Activated naive CD4-positive, alpha-beta T cell treated with anti-CD3 and anti-CD28 coated beads, Interleukin-2, amount 10 ng/mL, durations not matched to agents 7 days and 5 days (primary cell): Measurements from ENCODE around the gene TMEFF1.

Experiments used
- CTCF ChIA-PET: fragments of 350-600 bp; sonication (Branson Sonifier 250); formaldehyde crosslinking; loops from one replicate; lab custom pipeline; 2021; ENCODE audit warnings: antibody characterized with exemption; lab: Charles Lee
- DNase-seq: peaks from one replicate; pipeline ENCODE4 v3.0.0-alpha.2; 2020
- H3K27ac Mint-ChIP-seq: one replicate; pipeline ENCODE4 v1.8.0; 2021; ENCODE audit warnings: mild to moderate bottlenecking, moderate library complexity, mixed read lengths
- H3K27me3 Mint-ChIP-seq: one replicate; pipeline ENCODE4 v1.8.0; 2021; ENCODE audit warnings: mild to moderate bottlenecking, mixed read lengths
- H3K36me3 Mint-ChIP-seq: one replicate; pipeline ENCODE4 v1.8.0; 2021; ENCODE audit warnings: mixed read lengths
- H3K4me1 Mint-ChIP-seq: one replicate; pipeline ENCODE4 v1.8.0; 2021; ENCODE audit warnings: mixed read lengths
- H3K4me3 Mint-ChIP-seq: one replicate; pipeline ENCODE4 v1.8.0; 2021; ENCODE audit warnings: mild to moderate bottlenecking, moderate library complexity, mixed read lengths
- H3K9me3 Mint-ChIP-seq: one replicate; pipeline ENCODE4 v1.8.0; 2021; ENCODE audit warnings: mixed read lengths

The TMEFF1 gene

GRCh38 chr9:100465274-100465673 is 7.7 kb upstream of the TMEFF1 start:
- CTCF ChIA-PET, result interaction anchor here (0.8 to 1.5 kb wide), 2 partner anchors 8 to 11 kb away, joined by 4 read pairs; no protein-coding TSS in a partner anchor
- H3K9me3 Mint-ChIP-seq, result no peaks in the 10 kb centered on the region
- peaks cover 6% of the 10 kb centered on the region for H3K27me3 Mint-ChIP-seq
- no peaks in the 10 kb centered on the region for H3K36me3 Mint-ChIP-seq
- no peak overlapping the region for H3K27ac Mint-ChIP-seq
- DNase-seq, result no peak
- H3K4me1 Mint-ChIP-seq, result no peaks in the 10 kb centered on the region
- no peak overlapping the region for H3K4me3 Mint-ChIP-seq

GRCh38 chr9:100465761-100466160 is 7.2 kb upstream of the TMEFF1 start:
- Mint-ChIP-seq H3K4me1 (no peaks in the 10 kb centered on the region), H3K27ac (no peak overlapping the region), H3K4me3 (no peak overlapping the region), H3K36me3 (no peaks in the 10 kb centered on the region), H3K9me3 (no peaks in the 10 kb centered on the region), H3K27me3 (peaks cover 11% of the 10 kb centered on the region)
- no peak for DNase-seq
- CTCF ChIA-PET, result interaction anchor here (0.8 to 1.5 kb wide), 3 partner anchors 9 to 129 kb away, joined by 3 to 4 read pairs (median 4); no protein-coding TSS in a partner anchor

DNA sequence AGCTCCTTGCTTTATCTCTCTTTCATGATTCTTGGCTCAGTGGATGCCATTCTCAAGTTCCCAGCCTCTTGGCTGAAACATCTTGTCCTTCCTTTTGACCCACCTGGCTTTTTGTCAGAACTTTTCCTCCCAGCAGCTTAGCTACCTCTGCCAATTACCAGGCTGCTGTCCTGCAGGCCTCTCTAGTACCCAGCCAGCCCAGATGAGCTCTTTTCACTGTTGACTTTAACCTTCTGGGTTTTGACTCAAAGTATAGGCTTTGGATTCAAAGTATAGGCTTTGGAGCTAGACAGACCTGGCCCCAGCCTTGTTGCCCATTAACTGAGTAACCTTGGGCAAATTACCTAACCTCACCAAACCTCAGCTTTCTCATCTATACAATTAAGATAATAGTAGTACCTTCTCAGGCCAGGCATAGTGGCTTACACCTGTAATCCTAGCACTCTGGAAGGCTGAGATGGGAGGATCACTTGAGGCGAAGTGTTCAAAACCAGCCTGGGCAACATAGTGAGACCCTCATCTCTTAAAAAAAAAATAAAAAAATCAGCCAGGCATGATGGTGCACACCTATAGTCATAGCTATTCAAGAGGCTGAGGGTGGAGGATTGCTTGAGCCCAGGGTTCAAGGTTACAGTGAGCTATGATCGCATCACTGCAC is 6.6 kb upstream of the TMEFF1 start:
- no peaks in the 10 kb centered on the region for H3K9me3 Mint-ChIP-seq
- H3K4me3 Mint-ChIP-seq, result no peak overlapping the region
- H3K27ac Mint-ChIP-seq, result no peak overlapping the region
- H3K36me3 Mint-ChIP-seq, result no peaks in the 10 kb centered on the region
- no peaks in the 10 kb centered on the region for H3K4me1 Mint-ChIP-seq
- peaks cover 12% of the 10 kb centered on the region for H3K27me3 Mint-ChIP-seq
- CTCF ChIA-PET, result interaction anchor here (0.8 to 1.5 kb wide), 3 partner anchors 9 to 128 kb away, joined by 3 to 4 read pairs (median 4); no protein-coding TSS in a partner anchor
- DNase-seq, result no peak

- H3K4me1 Mint-ChIP-seq, result no peaks in the 10 kb centered on the region
- H3K36me3 Mint-ChIP-seq, result no peaks in the 10 kb centered on the region
- no peak for DNase-seq
- no peak overlapping the region for H3K4me3 Mint-ChIP-seq
- CTCF ChIA-PET, result interaction anchor here (1.1 to 1.5 kb wide), 2 partner anchors 10 to 128 kb away, joined by 3 to 4 read pairs; no protein-coding TSS in a partner anchor
- H3K27ac Mint-ChIP-seq, result no peak overlapping the region
- H3K27me3 Mint-ChIP-seq, result peaks cover 16% of the 10 kb centered on the region
- no peaks in the 10 kb centered on the region for H3K9me3 Mint-ChIP-seq
Measured at GRCh38 chr9:100466829-100467221, 6.1 kb upstream of the TMEFF1 start.

DNA sequence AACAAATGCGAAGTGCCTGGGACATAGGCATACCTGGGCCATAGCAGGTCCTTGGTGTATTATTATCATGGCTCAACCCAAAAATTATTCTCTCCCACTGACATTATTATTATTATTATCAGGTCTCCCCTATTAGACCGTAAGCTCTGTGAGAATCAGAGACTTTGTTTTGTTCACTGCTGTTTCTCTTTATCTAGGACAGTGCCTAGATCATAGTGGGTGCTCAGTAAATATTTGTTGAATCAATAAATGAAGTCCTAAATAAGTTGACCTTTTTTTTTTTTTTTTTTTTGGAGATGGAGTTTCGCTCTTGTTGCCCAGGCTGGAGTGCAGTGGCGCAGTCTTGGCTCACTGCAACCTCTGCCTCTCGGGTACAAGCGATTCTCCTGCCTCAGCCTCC is 4.9 kb upstream of the TMEFF1 start:
- CTCF ChIA-PET, result no interaction called here
- peaks cover 21% of the 10 kb centered on the region for H3K27me3 Mint-ChIP-seq
- no peaks in the 10 kb centered on the region for H3K36me3 Mint-ChIP-seq
- H3K4me1 Mint-ChIP-seq, result peaks cover 4% of the 10 kb centered on the region
- no peaks in the 10 kb centered on the region for H3K9me3 Mint-ChIP-seq
- DNase-seq, result no peak
- no peak overlapping the region for H3K4me3 Mint-ChIP-seq
- H3K27ac Mint-ChIP-seq, result no peak overlapping the region

DNA sequence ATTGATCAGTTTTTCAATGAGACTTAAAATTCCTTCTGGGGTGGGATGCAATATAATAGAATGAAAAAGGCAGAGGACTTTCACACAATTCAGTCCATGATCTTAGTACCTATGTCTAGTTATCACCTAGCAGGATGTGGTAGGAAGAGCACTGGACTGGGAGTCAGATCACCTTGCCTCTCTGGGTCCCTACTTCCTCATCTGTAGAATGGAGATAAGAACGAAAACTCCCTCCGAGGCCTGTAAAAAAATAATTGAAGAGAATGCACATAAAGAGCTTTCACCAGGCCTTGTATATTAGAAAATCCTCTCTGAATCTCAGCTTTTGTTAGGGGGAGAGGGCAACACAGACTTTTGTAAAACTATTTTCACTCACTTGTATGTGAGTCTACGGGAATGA is 681 bp upstream of the TMEFF1 start:
- no peaks in the 10 kb centered on the region for H3K36me3 Mint-ChIP-seq
- H3K27ac Mint-ChIP-seq, result no peak overlapping the region
- H3K4me3 Mint-ChIP-seq, result peak overlapping the region; percentile 49
- peaks cover 7% of the 10 kb centered on the region for H3K4me1 Mint-ChIP-seq
- no peaks in the 10 kb centered on the region for H3K9me3 Mint-ChIP-seq
- H3K27me3 Mint-ChIP-seq, result peaks cover 51% of the 10 kb centered on the region
- CTCF ChIA-PET, result interaction anchor here (1.0 kb wide), 1 partner anchor 123 kb away, joined by 4 read pairs; no protein-coding TSS in a partner anchor
- no peak for DNase-seq

DNA sequence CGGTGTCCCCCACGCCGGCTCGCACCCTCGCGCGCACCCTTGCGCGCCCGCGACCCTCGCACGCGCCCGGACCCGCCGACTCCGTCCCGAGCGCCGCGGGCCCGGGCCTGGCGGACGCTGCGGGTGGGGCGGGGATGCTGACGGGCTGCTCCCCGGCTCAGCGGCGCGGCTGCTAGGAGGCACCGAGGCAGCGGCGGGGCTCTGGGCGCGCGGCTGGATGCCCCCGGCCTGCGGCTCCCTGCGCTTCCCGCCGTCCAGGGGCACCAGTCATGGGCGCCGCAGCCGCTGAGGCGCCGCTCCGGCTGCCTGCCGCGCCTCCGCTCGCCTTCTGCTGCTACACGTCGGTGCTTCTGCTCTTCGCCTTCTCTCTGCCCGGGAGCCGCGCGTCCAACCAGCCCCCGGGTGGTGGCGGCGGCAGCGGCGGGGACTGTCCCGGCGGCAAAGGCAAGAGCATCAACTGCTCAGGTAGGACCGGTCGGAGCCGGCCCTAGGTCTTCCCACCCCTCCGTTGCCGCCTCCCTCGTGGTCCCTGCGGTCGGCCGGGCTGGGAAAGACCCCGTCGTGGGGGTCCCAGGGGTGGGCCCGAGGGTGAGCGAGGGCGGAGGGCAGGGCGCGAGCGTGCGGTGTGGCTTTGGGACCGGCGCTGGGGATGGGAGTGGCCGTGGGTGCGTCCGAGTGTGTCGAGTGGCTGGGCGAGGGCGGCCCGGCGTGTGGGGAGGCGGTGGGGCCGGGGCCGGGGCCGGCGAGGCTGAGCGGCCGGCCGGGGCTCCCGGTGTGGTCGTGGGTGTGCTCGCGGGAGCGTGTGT is 530 bp downstream of the TMEFF1 start:
- no peak overlapping the region for H3K27ac Mint-ChIP-seq
- CTCF ChIA-PET, result interaction anchor here (1.0 kb wide), 1 partner anchor 122 kb away, joined by 4 read pairs; no protein-coding TSS in a partner anchor
- peaks cover 51% of the 10 kb centered on the region for H3K27me3 Mint-ChIP-seq
- H3K4me3 Mint-ChIP-seq, result peak overlapping the region; percentile 55
- peaks cover 7% of the 10 kb centered on the region for H3K4me1 Mint-ChIP-seq
- DNase-seq, result peak; percentile 52
- H3K9me3 Mint-ChIP-seq, result no peaks in the 10 kb centered on the region
- H3K36me3 Mint-ChIP-seq, result no peaks in the 10 kb centered on the region

DNA sequence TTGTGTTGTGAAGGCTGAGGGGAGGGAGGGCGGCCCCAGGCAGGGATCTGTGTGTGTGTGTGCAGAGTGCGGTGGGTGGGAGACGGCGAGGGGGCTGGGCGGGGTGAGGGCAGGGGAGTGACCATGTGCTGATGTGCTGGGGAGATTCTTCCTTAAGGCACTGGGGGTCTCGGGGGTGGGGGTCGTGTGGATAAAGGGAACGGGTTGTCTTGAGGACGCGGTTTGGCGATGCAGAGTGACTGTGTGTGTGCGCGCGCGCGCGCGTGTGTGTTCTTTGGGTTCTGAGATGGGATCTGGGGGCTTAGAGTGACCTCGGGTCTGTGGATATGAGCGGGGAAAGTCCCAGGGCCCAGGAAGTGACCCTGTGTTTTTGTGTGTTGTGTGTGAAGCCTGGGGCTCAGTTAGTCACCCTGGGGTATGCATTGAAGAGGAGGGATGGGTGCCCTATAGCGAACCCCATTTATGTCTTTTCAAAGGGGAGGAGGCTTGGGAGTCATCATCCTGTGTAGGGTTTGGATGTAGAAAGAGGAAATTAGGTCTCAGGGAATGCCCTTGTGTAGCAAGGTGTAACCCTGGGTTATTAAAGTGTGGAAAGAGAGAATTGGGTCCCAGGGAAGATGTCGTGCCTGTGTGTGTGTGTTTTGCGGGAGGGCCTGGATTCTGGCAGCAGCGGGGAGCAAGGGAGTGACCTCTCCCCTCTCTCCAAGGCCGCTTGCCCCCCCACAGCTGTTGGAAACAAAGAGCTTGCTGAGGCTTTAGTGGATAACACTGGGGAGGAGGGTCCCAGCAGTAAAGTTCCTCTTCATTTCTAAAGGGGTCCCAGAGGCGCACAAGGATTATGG is 1.4 kb downstream of the TMEFF1 start:
- DNase-seq, result no peak
- peak overlapping the region; percentile 41 for H3K4me3 Mint-ChIP-seq
- no peak overlapping the region for H3K27ac Mint-ChIP-seq
- CTCF ChIA-PET, result no interaction called here
- H3K36me3 Mint-ChIP-seq, result no peaks in the 10 kb centered on the region
- no peaks in the 10 kb centered on the region for H3K9me3 Mint-ChIP-seq
- H3K27me3 Mint-ChIP-seq, result peaks cover 51% of the 10 kb centered on the region
- H3K4me1 Mint-ChIP-seq, result peaks cover 7% of the 10 kb centered on the region

GRCh38 chr9:100474924-100475276 is 2.0 kb downstream of the TMEFF1 start:
- Mint-ChIP-seq H3K27me3 (peaks cover 51% of the 10 kb centered on the region), H3K4me3 (no peak overlapping the region), H3K9me3 (no peaks in the 10 kb centered on the region), H3K36me3 (no peaks in the 10 kb centered on the region), H3K4me1 (peaks cover 7% of the 10 kb centered on the region), H3K27ac (no peak overlapping the region)
- CTCF ChIA-PET, result no interaction called here
- DNase-seq, result no peak

DNA sequence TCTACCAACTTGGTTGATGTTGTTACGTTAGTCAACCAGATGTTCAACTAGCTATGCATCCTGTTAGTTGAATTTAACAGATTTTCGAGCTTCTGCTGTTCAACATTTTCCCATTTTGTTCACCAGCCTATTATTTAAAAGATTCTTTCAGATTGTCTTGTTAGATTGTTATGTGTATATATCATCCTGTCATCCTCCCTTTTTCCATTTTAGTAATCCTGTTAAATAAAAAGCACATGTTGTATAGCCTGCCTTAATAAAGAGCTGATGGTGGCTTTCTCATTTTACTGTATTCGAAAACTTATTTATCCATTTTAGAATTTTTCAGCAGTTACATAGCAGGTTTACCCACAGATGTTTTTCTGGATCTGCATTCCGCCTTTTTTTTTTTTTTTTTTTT is 4.3 kb downstream of the TMEFF1 start:
- Mint-ChIP-seq H3K9me3 (no peaks in the 10 kb centered on the region), H3K4me3 (no peak overlapping the region), H3K27ac (no peak overlapping the region), H3K4me1 (peaks cover 6% of the 10 kb centered on the region), H3K27me3 (peaks cover 36% of the 10 kb centered on the region), H3K36me3 (no peaks in the 10 kb centered on the region)
- CTCF ChIA-PET, result no interaction called here
- no peak for DNase-seq

DNA sequence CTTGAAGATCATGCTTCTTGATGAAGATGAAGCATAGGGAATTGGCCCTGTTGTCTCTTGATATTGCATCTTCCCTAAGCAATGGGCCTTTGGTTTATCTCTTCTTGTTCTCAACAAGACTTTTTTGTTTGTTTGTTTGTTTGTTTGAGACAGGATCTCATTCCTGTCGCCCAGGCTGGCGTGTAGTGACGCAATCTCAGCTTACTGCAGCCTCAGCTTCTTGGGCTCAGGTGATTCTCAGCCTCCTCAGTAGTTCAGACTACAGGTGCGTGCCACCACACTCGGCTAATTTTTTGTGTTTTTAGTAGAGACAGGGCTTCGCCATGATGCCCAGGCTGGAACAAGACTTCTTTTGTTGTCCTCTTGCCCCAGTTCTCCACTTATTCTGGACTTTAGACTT is 5.2 kb downstream of the TMEFF1 start:
- H3K4me3 Mint-ChIP-seq, result no peak overlapping the region
- no peak for DNase-seq
- CTCF ChIA-PET, result no interaction called here
- no peaks in the 10 kb centered on the region for H3K9me3 Mint-ChIP-seq
- H3K4me1 Mint-ChIP-seq, result peaks cover 3% of the 10 kb centered on the region
- no peak overlapping the region for H3K27ac Mint-ChIP-seq
- H3K27me3 Mint-ChIP-seq, result peaks cover 30% of the 10 kb centered on the region
- no peaks in the 10 kb centered on the region for H3K36me3 Mint-ChIP-seq

DNA sequence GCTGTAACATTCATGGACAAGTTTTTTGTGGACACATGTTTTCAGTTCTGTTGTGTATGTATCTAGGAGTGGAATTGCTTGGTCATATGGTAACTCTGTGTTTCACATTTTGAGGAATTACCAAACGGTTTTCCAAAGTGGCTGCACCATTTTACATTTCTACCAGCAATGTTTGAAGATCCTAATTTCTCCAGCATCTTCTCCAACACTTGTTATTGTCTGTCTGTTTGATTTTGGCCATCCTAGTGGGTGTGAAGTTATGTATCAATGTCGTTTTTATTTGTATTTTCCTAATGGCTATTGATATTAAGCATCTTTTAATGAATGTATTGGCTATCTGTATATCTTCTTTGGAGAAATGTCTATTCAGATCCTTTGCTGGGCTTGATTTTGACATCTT is 6.9 kb downstream of the TMEFF1 start:
- H3K4me1 Mint-ChIP-seq, result no peaks in the 10 kb centered on the region
- H3K27ac Mint-ChIP-seq, result no peak overlapping the region
- peaks cover 14% of the 10 kb centered on the region for H3K27me3 Mint-ChIP-seq
- DNase-seq, result no peak
- H3K9me3 Mint-ChIP-seq, result no peaks in the 10 kb centered on the region
- no peak overlapping the region for H3K4me3 Mint-ChIP-seq
- H3K36me3 Mint-ChIP-seq, result no peaks in the 10 kb centered on the region
- CTCF ChIA-PET, result no interaction called here

GRCh38 chr9:100485196-100485595 is 12.2 kb downstream of the TMEFF1 start:
- Mint-ChIP-seq H3K9me3 (no peaks in the 10 kb centered on the region), H3K4me1 (no peaks in the 10 kb centered on the region), H3K4me3 (no peak overlapping the region), H3K36me3 (no peaks in the 10 kb centered on the region), H3K27me3 (peaks cover 3% of the 10 kb centered on the region), H3K27ac (no peak overlapping the region)
- CTCF ChIA-PET, result no interaction called here
- DNase-seq, result no peak
